Hepatocyte (in vitro differentiated cells): Measurements from ENCODE around the gene FBXO48. TPM values are rescaled to one million over a fixed set of nuclear protein-coding genes. Genes with fewer than 3 reads are reported as not detected.

Experiments used
- DNase-seq: peaks from one replicate; pipeline ENCODE4 v3.0.0-alpha.2; 2016; ENCODE audit warnings: low spot score
- H2AFZ ChIP-seq: fragments of 200-600 bp; sonication (generic); 2 replicates; pipeline ENCODE4 v1.6.0; 2016; ENCODE audit warnings: antibody characterized with exemption, mild to moderate bottlenecking
- H3K27ac ChIP-seq: fragments of 200-600 bp; sonication (generic); 2 replicates; pipeline ENCODE4 v1.5.1; 2016; ENCODE audit warnings: mild to moderate bottlenecking
- H3K27me3 ChIP-seq: fragments of 200-600 bp; sonication (generic); 2 replicates; pipeline ENCODE4 v1.6.1; 2016
- H3K36me3 ChIP-seq: fragments of 200-600 bp; sonication (generic); replicated peaks from 2 replicates; pipeline ENCODE4 v1.5.1; 2016; ENCODE audit warnings: low read depth; ENCODE audit not compliant: insufficient read depth
- H3K4me1 ChIP-seq: fragments of 200-600 bp; sonication (generic); 2 replicates; pipeline ENCODE4 v1.5.1; 2016; ENCODE audit warnings: mild to moderate bottlenecking, moderate library complexity; ENCODE audit not compliant: insufficient read depth
- H3K4me2 ChIP-seq: fragments of 200-600 bp; sonication (generic); 2 replicates; pipeline ENCODE4 v1.6.0; 2016
- H3K4me3 ChIP-seq: fragments of 200-600 bp; sonication (generic); 2 replicates; pipeline ENCODE4 v1.5.1; 2016; ENCODE audit warnings: mild to moderate bottlenecking
- H3K79me2 ChIP-seq: fragments of 200-600 bp; sonication (generic); 2 replicates; pipeline ENCODE4 v1.6.0; 2017; ENCODE audit warnings: mild to moderate bottlenecking
- H3K9me2 ChIP-seq: fragments of 200-600 bp; sonication (generic); replicated peaks from 2 replicates; pipeline ENCODE4 v1.6.0; 2017; ENCODE audit warnings: mild to moderate bottlenecking; ENCODE audit not compliant: insufficient read depth
- H3K9me3 ChIP-seq: fragments of 200-600 bp; sonication (generic); 2 replicates; pipeline ENCODE4 v1.5.1; 2016; ENCODE audit warnings: low read depth, mild to moderate bottlenecking
- H4K20me1 ChIP-seq: fragments of 200-600 bp; sonication (generic); 2 replicates; pipeline ENCODE4 v1.6.0; 2016; ENCODE audit warnings: mild to moderate bottlenecking; ENCODE audit not compliant: insufficient read depth, poor library complexity, severe bottlenecking
- EZH2 ChIP-seq: fragments of 200-600 bp; sonication (generic); IDR thresholded peaks from 2 replicates; pipeline ENCODE4 v1.6.1; 2016; ENCODE audit warnings: antibody characterized with exemption, mild to moderate bottlenecking, borderline replicate concordance
- EZH2phosphoT487 ChIP-seq: fragments of 200-600 bp; sonication (generic); IDR thresholded peaks from one replicate; pipeline ENCODE4 v1.6.1; 2018; ENCODE audit warnings: antibody characterized with exemption, mild to moderate bottlenecking, low read depth, moderate library complexity; ENCODE audit not compliant: unreplicated experiment, severe bottlenecking
- WGBS: methylation state at CpG from one replicate; pipeline ENCODE4 v1.1.6; 2016; ENCODE audit warnings: low lambda C conversion rate; ENCODE audit errors: missing lambda C conversion rate; 5-methylcytosine and 5-hydroxymethylcytosine counted together
- polyA plus RNA-seq: library from polyadenylated mRNA; unstranded; fragments of >200 nt; fragmentation: Nextera tagmentation; extraction: Ambion mirVana; gene quantifications from 2 replicates; pipeline ENCODE4 v1.2.1, GENCODE V29; 2016
- total RNA-seq: library from RNA; depleted of rRNA; stranded (reverse); fragments of >200 nt; gene quantifications from 2 replicates; pipeline ENCODE4 v1.2.3, GENCODE V29; 2014
- TF ChIP-seq, protein P1 (sequence below): fragments of 200-600 bp; sonication (generic); IDR thresholded peaks from 2 replicates; pipeline ENCODE4 v1.5.1; 2016; ENCODE audit warnings: antibody characterized with exemption, mild to moderate bottlenecking; ENCODE audit not compliant: poor library complexity

Gene FBXO48
- total and polyA plus RNA-seq, 2 experiments from 2014 or later, result 0.36 to 0.83 TPM

- Histone ChIP-seq H3K4me3 (no peak overlapping the region), H3K9me3 (no peaks in the 10 kb centered on the region), H3K36me3 (no peaks in the 10 kb centered on the region), H3K9me2 (no peaks in the 10 kb centered on the region), H3K4me1 (no peaks in the 10 kb centered on the region), H3K4me2 (no peak overlapping the region), H3K27ac (no peak overlapping the region), H3K27me3 (no peaks in the 10 kb centered on the region), H2AFZ (no peak overlapping the region), H3K79me2 (no peaks in the 10 kb centered on the region), H4K20me1 (no peaks in the 10 kb centered on the region)
- TF ChIP-seq, protein P1, sequence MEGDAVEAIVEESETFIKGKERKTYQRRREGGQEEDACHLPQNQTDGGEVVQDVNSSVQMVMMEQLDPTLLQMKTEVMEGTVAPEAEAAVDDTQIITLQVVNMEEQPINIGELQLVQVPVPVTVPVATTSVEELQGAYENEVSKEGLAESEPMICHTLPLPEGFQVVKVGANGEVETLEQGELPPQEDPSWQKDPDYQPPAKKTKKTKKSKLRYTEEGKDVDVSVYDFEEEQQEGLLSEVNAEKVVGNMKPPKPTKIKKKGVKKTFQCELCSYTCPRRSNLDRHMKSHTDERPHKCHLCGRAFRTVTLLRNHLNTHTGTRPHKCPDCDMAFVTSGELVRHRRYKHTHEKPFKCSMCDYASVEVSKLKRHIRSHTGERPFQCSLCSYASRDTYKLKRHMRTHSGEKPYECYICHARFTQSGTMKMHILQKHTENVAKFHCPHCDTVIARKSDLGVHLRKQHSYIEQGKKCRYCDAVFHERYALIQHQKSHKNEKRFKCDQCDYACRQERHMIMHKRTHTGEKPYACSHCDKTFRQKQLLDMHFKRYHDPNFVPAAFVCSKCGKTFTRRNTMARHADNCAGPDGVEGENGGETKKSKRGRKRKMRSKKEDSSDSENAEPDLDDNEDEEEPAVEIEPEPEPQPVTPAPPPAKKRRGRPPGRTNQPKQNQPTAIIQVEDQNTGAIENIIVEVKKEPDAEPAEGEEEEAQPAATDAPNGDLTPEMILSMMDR, result no peak
- no peak for TF ChIP-seq EZH2
- TF ChIP-seq EZH2phosphoT487, result no peak
- no peak for DNase-seq
Observed at GRCh38 chr2:68434981-68435380, 32.1 kb downstream of the FBXO48 start.

DNA sequence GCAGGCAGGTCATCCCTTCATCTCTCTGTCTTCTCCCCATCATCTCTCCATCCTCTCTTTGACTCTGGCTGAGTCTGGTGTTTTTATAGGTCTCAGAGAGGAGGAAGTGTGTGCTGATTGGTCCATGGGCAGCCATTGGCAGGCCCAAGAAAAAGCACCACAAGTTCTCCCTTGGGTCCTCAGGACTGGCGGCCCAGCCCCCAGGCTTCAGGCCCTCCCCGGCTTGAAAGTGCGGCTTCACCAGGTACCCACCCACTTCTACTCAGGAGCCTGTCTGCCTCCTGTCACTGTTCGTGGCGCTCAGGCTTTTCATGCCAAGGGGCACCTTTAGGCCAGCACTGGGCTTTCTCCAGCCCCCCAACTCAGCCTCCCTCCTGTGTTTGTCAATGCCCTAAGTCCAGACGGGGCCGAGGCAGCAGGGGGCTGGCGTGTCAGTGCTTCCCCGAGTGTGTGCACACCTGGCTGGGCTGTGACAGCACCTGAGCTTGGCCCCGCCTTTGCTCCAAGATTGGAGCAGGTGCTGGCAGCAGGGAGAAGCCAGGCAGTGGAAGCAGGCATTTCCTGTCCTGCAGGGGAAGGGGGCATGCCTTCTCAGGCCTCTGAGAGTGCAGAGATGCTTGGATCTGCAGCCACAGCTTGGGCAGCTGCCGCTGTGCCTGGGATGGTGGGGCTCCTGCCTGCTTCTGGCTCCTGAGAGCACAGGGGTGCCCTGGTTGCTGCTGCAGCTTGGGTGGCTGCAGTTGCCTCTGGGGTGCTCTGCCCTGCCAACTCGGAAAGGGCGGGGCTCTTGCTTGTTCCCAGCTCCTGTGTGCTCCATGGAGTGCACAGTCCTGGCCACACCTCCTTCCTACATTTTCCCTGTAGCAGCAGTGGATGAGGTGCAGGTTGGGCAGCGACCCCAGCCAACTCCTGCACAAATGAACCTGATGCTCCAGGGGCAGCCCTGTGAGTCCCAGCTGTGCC, 34.1 kb downstream of the FBXO48 start:
- Histone ChIP-seq H4K20me1 (no peaks in the 10 kb centered on the region), H3K4me3 (no peak overlapping the region), H2AFZ (no peak overlapping the region), H3K4me1 (no peaks in the 10 kb centered on the region), H3K9me2 (no peaks in the 10 kb centered on the region), H3K27me3 (no peaks in the 10 kb centered on the region), H3K36me3 (no peaks in the 10 kb centered on the region), H3K79me2 (no peaks in the 10 kb centered on the region), H3K4me2 (no peak overlapping the region), H3K27ac (no peak overlapping the region), H3K9me3 (no peaks in the 10 kb centered on the region)
- no peak for DNase-seq
- TF ChIP-seq EZH2phosphoT487 (no peak), EZH2 (no peak)
- TF ChIP-seq, protein P1, result no peak
- 85% methylated on average over 13 of the region's 14 CpGs for WGBS

GRCh38 chr2:68431316-68431972, 35.6 kb downstream of the FBXO48 start:
- DNase-seq, result no peak
- TF ChIP-seq EZH2phosphoT487 (no peak), EZH2 (no peak)
- TF ChIP-seq, protein P1, result no peak
- 84% methylated on average over 8 of the region's 8 CpGs for WGBS
- Histone ChIP-seq H3K79me2 (no peaks in the 10 kb centered on the region), H3K27me3 (no peaks in the 10 kb centered on the region), H3K9me3 (no peaks in the 10 kb centered on the region), H3K4me1 (no peaks in the 10 kb centered on the region), H3K36me3 (no peaks in the 10 kb centered on the region), H3K4me3 (no peak overlapping the region), H3K9me2 (no peaks in the 10 kb centered on the region), H2AFZ (no peak overlapping the region), H3K4me2 (no peak overlapping the region), H3K27ac (no peak overlapping the region), H4K20me1 (no peaks in the 10 kb centered on the region)
